H1 (cell line): ENCODE results near the gene IFNA14. TPM values are rescaled to one million over a fixed set of nuclear protein-coding genes. Genes with fewer than 3 reads are reported as not detected.

Source experiments
- CTCF ChIA-PET: fragments of 300-600 bp; sonication (Branson Sonifier 250); formaldehyde crosslinking; loops from one replicate; lab custom pipeline; 2021; ENCODE audit not compliant: partially characterized antibody; lab: Charles Lee
- POLR2A ChIA-PET: fragments of 300-600 bp; sonication (Branson Sonifier 250); formaldehyde crosslinking; loops from one replicate; lab custom pipeline; 2021; ENCODE audit warnings: inconsistent platforms; ENCODE audit not compliant: partially characterized antibody; lab: Charles Lee
- DNase-seq, 2 experiments: peaks; one replicate each; pipeline versions ENCODE4 v3.0.0 to v3.0.0-alpha.2; 2010 to 2022; ENCODE audit warnings: low spot score in 2 of 2, low read depth in 1 of 2, mixed read lengths in 1 of 2
- FAIRE-seq: peaks from 2 replicates; lab custom pipeline; 2011; peaks lifted over from hg19 to GRCh38; lab: Jason Lieb, UNC
- H2AFZ ChIP-seq: 2 replicates; pipeline ENCODE4 v1.8.1; 2012; ENCODE audit warnings: low read length, inconsistent platforms
- H2AK5ac ChIP-seq: 2 replicates; pipeline ENCODE4 v1.6.1; 2013; ENCODE audit warnings: low read depth, low read length
- H2BK120ac ChIP-seq: replicated peaks from 2 replicates; pipeline ENCODE3; 2013; ENCODE audit warnings: low read depth, low read length, inconsistent platforms
- H2BK12ac ChIP-seq: 2 replicates; pipeline ENCODE4 v1.6.1; 2013; ENCODE audit warnings: low read depth, low read length
- H2BK15ac ChIP-seq: 2 replicates; pipeline ENCODE4 v1.6.1; 2013; ENCODE audit warnings: low read length
- H2BK20ac ChIP-seq: 2 replicates; pipeline ENCODE4 v1.6.1; 2013; ENCODE audit warnings: low read length
- H2BK5ac ChIP-seq: 2 replicates; pipeline ENCODE4 v1.6.1; 2013; ENCODE audit warnings: low read depth, low read length
- H3K14ac ChIP-seq: 2 replicates; pipeline ENCODE4 v1.6.1; 2013; ENCODE audit warnings: inconsistent platforms; ENCODE audit not compliant: insufficient read length
- H3K18ac ChIP-seq: 2 replicates; pipeline ENCODE4 v1.6.1; 2013; ENCODE audit warnings: low read length; ENCODE audit errors: extremely low read depth
- H3K23ac ChIP-seq: 2 replicates; pipeline ENCODE4 v1.6.1; 2013; ENCODE audit warnings: inconsistent platforms; ENCODE audit not compliant: insufficient read length
- H3K23me2 ChIP-seq: 2 replicates; pipeline ENCODE4 v1.6.1; 2013; ENCODE audit warnings: low read depth, low read length
- H3K27ac ChIP-seq: 2 replicates; pipeline ENCODE4 v1.6.1; 2011; ENCODE audit warnings: low read depth, low read length, inconsistent platforms
- H3K27me3 ChIP-seq, 4 experiments: replicated peaks in 1 of 4; 1 replicate in 1 of 4; 2 replicates in 3 of 4; pipeline versions ENCODE4 v1.6.1 to v1.8.1; 2011 to 2013; ENCODE audit warnings: low read length in 3 of 4, mild to moderate bottlenecking in 3 of 4, inconsistent platforms in 2 of 4, mixed read lengths in 2 of 4, moderate library complexity in 1 of 4; ENCODE audit not compliant: control insufficient read depth in 3 of 4, insufficient read depth in 3 of 4; ENCODE audit errors: extremely low read depth in 1 of 4
- H3K36me3 ChIP-seq, 4 experiments: 2 replicates each; pipeline versions ENCODE4 v1.6.1 to v1.8.1; 2011 to 2013; ENCODE audit warnings: mild to moderate bottlenecking in 4 of 4, low read length in 3 of 4, moderate library complexity in 2 of 4, control low read depth in 1 of 4, inconsistent platforms in 1 of 4; ENCODE audit not compliant: insufficient read depth in 4 of 4, control insufficient read depth in 2 of 4
- H3K4ac ChIP-seq: replicated peaks from 2 replicates; pipeline ENCODE3; 2013; ENCODE audit warnings: low read length, low read depth, mixed read lengths, inconsistent platforms; ENCODE audit not compliant: insufficient read length
- H3K4me1 ChIP-seq, 4 experiments: replicated peaks in 1 of 4; 1 replicate in 1 of 4; 2 replicates in 3 of 4; pipeline versions ENCODE4 v1.6.1 to v1.8.1; 2011 to 2013; ENCODE audit warnings: low read length in 3 of 4, inconsistent platforms in 2 of 4, mixed read lengths in 1 of 4; ENCODE audit not compliant: insufficient read depth in 4 of 4, control insufficient read depth in 3 of 4
- H3K4me2 ChIP-seq, 2 experiments: 2 replicates each; pipeline versions ENCODE4 v1.6.1 to v1.8.1; 2011 to 2013; ENCODE audit warnings: low read depth in 2 of 2, low read length in 2 of 2, control low read depth in 1 of 2, inconsistent platforms in 1 of 2, mild to moderate bottlenecking in 1 of 2; ENCODE audit not compliant: insufficient read depth in 1 of 2
- H3K4me3 ChIP-seq, 4 experiments: fragments of 200-600, 300-600 bp in 1 of 4; sonication (generic), shearing (Covaris generic), sonication (Bioruptor Twin) in 1 of 4; 2 replicates each; pipeline versions ENCODE4 v1.5.1 to v1.8.1; 2011 to 2016; ENCODE audit warnings: low read length in 4 of 4, low read depth in 3 of 4, control low read depth in 2 of 4, inconsistent platforms in 2 of 4, mild to moderate bottlenecking in 2 of 4, mixed read lengths in 1 of 4, moderate library complexity in 1 of 4; ENCODE audit not compliant: insufficient read depth in 2 of 4; ENCODE audit errors: extremely low read depth in 1 of 4
- H3K56ac ChIP-seq: replicated peaks from 2 replicates; pipeline ENCODE3; 2013; ENCODE audit warnings: low read depth, mild to moderate bottlenecking, mixed read lengths, low read length, inconsistent platforms; ENCODE audit not compliant: insufficient read length
- H3K79me1 ChIP-seq: 2 replicates; pipeline ENCODE4 v1.6.1; 2013; ENCODE audit warnings: low read depth, low read length, control low read depth
- H3K79me2 ChIP-seq, 2 experiments: 2 replicates each; pipeline versions ENCODE4 v1.6.1 to v1.8.1; 2012 to 2013; ENCODE audit warnings: low read length in 2 of 2, mild to moderate bottlenecking in 2 of 2, inconsistent platforms in 1 of 2; ENCODE audit not compliant: insufficient read depth in 2 of 2, control insufficient read depth in 1 of 2
- H3K9ac ChIP-seq, 4 experiments: replicated peaks in 1 of 4; 1 replicate in 1 of 4; 2 replicates in 3 of 4; pipeline versions ENCODE4 v1.6.1 to v1.8.1; 2011 to 2013; ENCODE audit warnings: low read depth in 3 of 4, low read length in 3 of 4, control low read depth in 2 of 4, mild to moderate bottlenecking in 2 of 4, moderate library complexity in 2 of 4, inconsistent platforms in 1 of 4; ENCODE audit errors: extremely low read depth in 1 of 4
- H3K9me3 ChIP-seq, 2 experiments: 2 replicates each; pipeline versions ENCODE4 v1.6.1 to v1.8.1; 2012 to 2013; ENCODE audit warnings: mild to moderate bottlenecking in 2 of 2, moderate library complexity in 2 of 2, control low read depth in 1 of 2, inconsistent platforms in 1 of 2, low read depth in 1 of 2, low read length in 1 of 2, mixed read lengths in 1 of 2; ENCODE audit not compliant: insufficient read depth in 2 of 2
- H4K20me1 ChIP-seq, 2 experiments: replicated peaks in 1 of 2; 2 replicates each; pipeline versions ENCODE3 to v1.8.1; 2011 to 2013; ENCODE audit warnings: inconsistent platforms in 2 of 2, low read length in 2 of 2, mild to moderate bottlenecking in 1 of 2; ENCODE audit not compliant: insufficient read depth in 2 of 2, control insufficient read depth in 1 of 2
- H4K5ac ChIP-seq: 2 replicates; pipeline ENCODE4 v1.6.1; 2013; ENCODE audit warnings: low read length, low read depth, mixed read lengths, inconsistent platforms; ENCODE audit not compliant: insufficient read length
- H4K8ac ChIP-seq: 2 replicates; pipeline ENCODE4 v1.8.0; 2013; ENCODE audit warnings: mild to moderate bottlenecking, moderate library complexity, low read length, inconsistent platforms; ENCODE audit not compliant: insufficient read depth; ENCODE audit errors: extremely low read depth
- H4K91ac ChIP-seq: replicated peaks from 2 replicates; pipeline ENCODE3; 2013; ENCODE audit warnings: low read length, mixed read lengths, inconsistent platforms; ENCODE audit not compliant: insufficient read length
- ATF3 ChIP-seq: IDR thresholded peaks from 2 replicates; pipeline ENCODE4 v1.6.1; 2011; ENCODE audit warnings: low read depth, mild to moderate bottlenecking, low read length; ENCODE audit not compliant: insufficient read depth
- GABPA ChIP-seq: IDR thresholded peaks from 2 replicates; pipeline ENCODE4 v1.6.1; 2011; ENCODE audit warnings: mild to moderate bottlenecking, low read length, moderate library complexity, borderline replicate concordance; ENCODE audit not compliant: insufficient read depth
- HDAC2 ChIP-seq, 2 experiments: fragments of 300-600 bp in 1 of 2; sonication (generic) in 1 of 2; IDR thresholded peaks; 2 replicates each; pipeline ENCODE4 v1.6.1; 2011 to 2012; ENCODE audit warnings: low read depth in 2 of 2, low read length in 2 of 2, mild to moderate bottlenecking in 2 of 2, moderate library complexity in 2 of 2, borderline replicate concordance in 1 of 2, inconsistent platforms in 1 of 2
- JUN ChIP-seq: IDR thresholded peaks from 2 replicates; pipeline ENCODE4 v1.6.1; 2011; ENCODE audit warnings: low read depth, mild to moderate bottlenecking, improper control_type of control experiment, low read length
- RAD21 ChIP-seq, 2 experiments: IDR thresholded peaks in 1 of 2; conservative IDR thresholded peaks in 1 of 2; 2 replicates each; pipeline ENCODE4 v1.6.1; 2011; ENCODE audit warnings: low read depth in 2 of 2, low read length in 2 of 2, improper control_type of control experiment in 1 of 2, inconsistent platforms in 1 of 2, mild to moderate bottlenecking in 1 of 2, moderate library complexity in 1 of 2
- SIN3A ChIP-seq, 2 experiments: IDR thresholded peaks in 1 of 2; conservative IDR thresholded peaks in 1 of 2; 2 replicates each; pipeline ENCODE4 v1.6.1; 2011 to 2012; ENCODE audit warnings: low read length in 2 of 2, improper control_type of control experiment in 1 of 2, low read depth in 1 of 2, mild to moderate bottlenecking in 1 of 2
- SUZ12 ChIP-seq: fragments of 200-600 bp; sonication (generic); IDR thresholded peaks from 2 replicates; pipeline ENCODE4 v1.6.1; 2012; ENCODE audit warnings: mild to moderate bottlenecking, inconsistent platforms, low read length, moderate library complexity, mixed read lengths
- WGBS, 2 experiments: shearing (Covaris generic) in 1 of 2; methylation state at CpG; one replicate each; pipeline versions ENCODE4 v1.1.6 to v1.1.7; 2013 to 2015; ENCODE audit warnings: low lambda C conversion rate in 2 of 2, mixed read lengths in 2 of 2, inconsistent platforms in 1 of 2, low coverage in 1 of 2, missing lambda C conversion rate in 1 of 2; ENCODE audit not compliant: insufficient replicate concordance in 2 of 2, insufficient coverage in 1 of 2, insufficient read length in 1 of 2; ENCODE audit errors: extremely low coverage in 1 of 2, missing lambda C conversion rate in 1 of 2; 5-methylcytosine and 5-hydroxymethylcytosine counted together
- polyA plus RNA-seq, 7 experiments: library from polyadenylated mRNA; depleted of rRNA in 3 of 7; stranded (reverse) in 5 of 7; unstranded in 2 of 7; fragments of >200 nt in 5 of 7; fragments of 200-250 nt in 2 of 7; gene quantifications; 1 replicate in 5 of 7; 2 replicates in 1 of 7; 4 replicates in 1 of 7; pipeline versions ENCODE4 v1.2.1 to v1.2.3, GENCODE V29; 2011 to 2013; ENCODE audit warnings: missing spikeins in 2 of 7, mixed read lengths in 2 of 7
- total RNA-seq: library from RNA; stranded (reverse); fragmentation: NEBNext Ultra II Directional; extraction: Animal tissue kit (Norgen Biotek cat#: 25700); gene quantifications from 2 replicates; pipeline ENCODE4 v1.2.1, GENCODE V29; 2021
- TF ChIP-seq, protein P1 (sequence below): IDR thresholded peaks from 2 replicates; pipeline ENCODE4 v1.6.1; 2012; ENCODE audit warnings: low read length, inconsistent platforms

The IFNA14 gene
- total and polyA plus RNA-seq, 2 of the 8 experiments (the other 6 are each of a cell fraction or from before 2014, with no cell fraction given): not detected

DNA sequence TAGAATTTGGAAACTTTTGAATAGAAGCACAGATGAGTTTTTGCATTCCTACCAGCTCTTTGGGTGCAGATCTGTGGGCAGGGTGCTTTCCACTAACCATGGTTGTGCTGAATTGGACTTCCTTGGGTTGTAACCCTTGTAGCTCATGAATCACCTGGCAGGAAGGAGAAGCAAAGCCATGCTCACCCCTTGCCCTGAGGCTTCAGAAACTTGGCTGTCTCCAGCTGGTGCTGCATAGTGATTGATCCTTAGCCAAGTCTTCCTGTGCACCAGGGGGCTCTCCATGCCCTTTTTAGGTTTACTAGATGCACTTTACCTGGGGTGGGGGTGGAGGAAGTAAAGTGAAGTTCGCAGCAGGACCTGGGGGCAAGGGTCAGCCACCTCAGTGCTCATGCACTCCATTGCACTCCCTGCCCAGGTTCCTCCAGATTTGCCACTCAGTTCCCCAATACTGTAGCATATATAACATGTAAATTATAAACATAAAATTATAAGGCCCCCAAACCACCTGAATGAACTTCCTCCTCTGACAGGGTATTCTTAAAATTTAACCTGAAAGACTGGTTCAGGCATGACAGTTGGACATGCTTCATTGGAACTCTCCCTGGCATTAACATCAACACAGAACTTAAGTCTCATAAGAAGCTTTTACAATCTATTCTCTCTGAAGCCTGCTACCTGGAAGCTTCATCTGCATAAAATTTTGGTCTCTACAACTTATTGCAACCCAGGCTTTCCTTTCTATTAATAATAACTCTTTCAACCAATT, 25.8 kb upstream of the IFNA14 start:
- peaks cover 22 to 59% (median 44%) of the 10 kb centered on the region in 4 experiments for H3K27me3 ChIP-seq
- no peak for TF ChIP-seq SIN3A (conservative IDR thresholded peaks at IDR 0.05 in 1 of 2, IDR thresholded peaks at IDR 0.05 in 1 of 2; ENCODE audit: low read depth in 1 of 2, low read length in 2 of 2)
- TF ChIP-seq RAD21 (IDR thresholded peaks at IDR 0.05 in 1 of 2, conservative IDR thresholded peaks at IDR 0.05 in 1 of 2; ENCODE audit: low read depth in 2 of 2, low read length in 2 of 2): no peak
- no peak for TF ChIP-seq ATF3
- TF ChIP-seq HDAC2 (IDR thresholded peaks at IDR 0.05; ENCODE audit: borderline replicate concordance in 1 of 2, low read depth in 2 of 2, low read length in 2 of 2): no peak
- TF ChIP-seq JUN: no peak
- no peak for TF ChIP-seq GABPA
- no peak for TF ChIP-seq SUZ12
- TF ChIP-seq, protein P1, sequence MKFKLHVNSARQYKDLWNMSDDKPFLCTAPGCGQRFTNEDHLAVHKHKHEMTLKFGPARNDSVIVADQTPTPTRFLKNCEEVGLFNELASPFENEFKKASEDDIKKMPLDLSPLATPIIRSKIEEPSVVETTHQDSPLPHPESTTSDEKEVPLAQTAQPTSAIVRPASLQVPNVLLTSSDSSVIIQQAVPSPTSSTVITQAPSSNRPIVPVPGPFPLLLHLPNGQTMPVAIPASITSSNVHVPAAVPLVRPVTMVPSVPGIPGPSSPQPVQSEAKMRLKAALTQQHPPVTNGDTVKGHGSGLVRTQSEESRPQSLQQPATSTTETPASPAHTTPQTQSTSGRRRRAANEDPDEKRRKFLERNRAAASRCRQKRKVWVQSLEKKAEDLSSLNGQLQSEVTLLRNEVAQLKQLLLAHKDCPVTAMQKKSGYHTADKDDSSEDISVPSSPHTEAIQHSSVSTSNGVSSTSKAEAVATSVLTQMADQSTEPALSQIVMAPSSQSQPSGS: no peak

More for the DNA sequence above, 25.8 kb upstream of the IFNA14 start:
- Histone ChIP-seq H2BK12ac (no peak overlapping the region), H2AK5ac (no peak overlapping the region), H2BK20ac (no peak overlapping the region), H3K23me2 (no peaks in the 10 kb centered on the region), H3K23ac (no peak overlapping the region), H3K4me2 (no peak overlapping the region), H2AFZ (no peak overlapping the region), H3K9ac (no peak overlapping the region), H3K56ac (no peak overlapping the region), H4K8ac (no peak overlapping the region), H4K91ac (no peak overlapping the region), H4K5ac (no peak overlapping the region), H3K36me3 (no peaks in the 10 kb centered on the region), H2BK5ac (no peak overlapping the region), H2BK15ac (no peak overlapping the region), H3K27ac (no peak overlapping the region), H3K79me1 (no peaks in the 10 kb centered on the region), H4K20me1 (peaks cover 0 to 4% of the 10 kb centered on the region in 2 experiments), H3K4me3 (no peak overlapping the region), H3K14ac (no peak overlapping the region), H3K18ac (no peak overlapping the region), H2BK120ac (no peak overlapping the region), H3K9me3 (no peaks in the 10 kb centered on the region), H3K4ac (no peak overlapping the region), H3K4me1 (no peaks in the 10 kb centered on the region), H3K79me2 (no peaks in the 10 kb centered on the region)
- DNase-seq: no peak
- WGBS, 2 experiments: 62% methylated on average over 1 of the region's 1 CpG; no CpG with 5 or more reads in 1 of the 2 experiments
- ChIA-PET POLR2A (interaction anchor here (0.8 kb wide), 1 partner anchor 873 kb away, joined by 3 read pairs; no protein-coding TSS in a partner anchor), CTCF (interaction anchor here (0.6 to 6.0 kb wide), 6 partner anchors 14 to 484 kb away, joined by 3 to 53 read pairs (median 3); no protein-coding TSS in a partner anchor)
- FAIRE-seq: no peak
